Measurements from ENCODE around the gene PGD. TPM values are rescaled to one million over a fixed set of nuclear protein-coding genes. Genes with fewer than 3 reads are reported as not detected.
"Not testable (repeated sequence)": the region's sequence is repeated elsewhere in the genome, so short reads cannot be mapped to it uniquely, and the experiment has no call there.

The PGD gene
- total and polyA plus RNA-seq, 8 donors = 130 to 277 (median 157) TPM

- intact Hi-C loops (cut with DNase I) = loop anchor here in 1 of 2 donors (5.0 kb wide), 1 partner anchor 44 kb away; no protein-coding TSS in a partner anchor
- Histone ChIP-seq H3K27ac (peak overlapping the region in 1 of 2 donors; percentile 37), H3K4me1 (no peaks in the 10 kb centered on the region), H3K27me3 (no peaks in the 10 kb centered on the region), H3K4me3 (no peak overlapping the region), H3K36me3 (peaks cover 0 to 53% of the 10 kb centered on the region in 2 donors), H3K9me3 (no peaks in the 10 kb centered on the region)
- TF ChIP-seq CTCF (IDR thresholded peaks at IDR 0.05) = no peak
- ATAC-seq (no peak), DNase-seq (no peak)
Observed at GRCh38 chr1:10421637-10422036, 22.8 kb downstream of the PGD start.

- H3K27me3 ChIP-seq = no peaks in the 10 kb centered on the region
- no peaks in the 10 kb centered on the region for H3K4me1 ChIP-seq
- ATAC-seq = no peak
- H3K36me3 ChIP-seq = peaks cover 0 to 29% of the 10 kb centered on the region in 2 donors
- DNase-seq = peak in 2 of 4 donors; percentile 24 to 72
- H3K4me3 ChIP-seq = no peak overlapping the region
- intact Hi-C loops (cut with DNase I) = loop anchor here in 1 of 2 donors (5.0 kb wide), 1 partner anchor 47 kb away; no protein-coding TSS in a partner anchor
- TF ChIP-seq CTCF (IDR thresholded peaks at IDR 0.05) = no peak
- no peaks in the 10 kb centered on the region for H3K9me3 ChIP-seq
- H3K27ac ChIP-seq = no peak overlapping the region
Observed at GRCh38 chr1:10424034-10424433, 25.2 kb downstream of the PGD start.

GRCh38 chr1:10424651-10425050 is 25.8 kb downstream of the PGD start:
- DNase-seq = no peak
- Histone ChIP-seq H3K36me3 (peaks cover 0 to 23% of the 10 kb centered on the region in 2 donors), H3K9me3 (no peaks in the 10 kb centered on the region), H3K4me1 (peaks cover 0 to 3% of the 10 kb centered on the region in 2 donors), H3K4me3 (no peak overlapping the region), H3K27me3 (no peaks in the 10 kb centered on the region), H3K27ac (no peak overlapping the region)
- no peak for TF ChIP-seq CTCF (IDR thresholded peaks at IDR 0.05)
- intact Hi-C loops (cut with DNase I) = loop anchor here in 1 of 2 donors (5.0 kb wide), 1 partner anchor 47 kb away; no protein-coding TSS in a partner anchor
- no peak for ATAC-seq

- H3K27ac ChIP-seq; H3K9me3 ChIP-seq; intact Hi-C loops (cut with DNase I); ATAC-seq; H3K36me3 ChIP-seq; H3K4me3 ChIP-seq; DNase-seq; H3K27me3 ChIP-seq: not testable (repeated sequence)
- peaks cover 0 to 14% of the 10 kb centered on the region in 2 donors for H3K4me1 ChIP-seq
Observed at GRCh38 chr1:10425826-10426534, 27.1 kb downstream of the PGD start.

- H3K27me3 ChIP-seq; H3K4me3 ChIP-seq; intact Hi-C loops (cut with DNase I); H3K36me3 ChIP-seq; DNase-seq; H3K27ac ChIP-seq; ATAC-seq; H3K9me3 ChIP-seq: not testable (repeated sequence)
- H3K4me1 ChIP-seq = peaks cover 4 to 19% of the 10 kb centered on the region in 2 donors
Observed at GRCh38 chr1:10426535-10426848, 27.6 kb downstream of the PGD start.

- Histone ChIP-seq H3K9me3 (no peaks in the 10 kb centered on the region), H3K27me3 (no peaks in the 10 kb centered on the region), H3K27ac (no peak overlapping the region), H3K4me3 (no peak overlapping the region), H3K4me1 (peaks cover 7 to 26% of the 10 kb centered on the region in 2 donors), H3K36me3 (no peaks in the 10 kb centered on the region)
- no peak for DNase-seq
- intact Hi-C loops (cut with DNase I) = no loop called here
- no peak for TF ChIP-seq CTCF (IDR thresholded peaks at IDR 0.05)
- no peak for ATAC-seq
Observed at GRCh38 chr1:10428984-10429383, 30.1 kb downstream of the PGD start.
